Measurements from ENCODE around the gene FAM241B. TPM values are rescaled to one million over a fixed set of nuclear protein-coding genes. Genes with fewer than 3 reads are reported as not detected.
A peak's percentile ranks its signal among the peaks of the same experiment; 100 is the strongest.

Gene FAM241B
- total and polyA plus RNA-seq, 10 donors = 0.77 to 3.2 (median 1.8) TPM

DNA sequence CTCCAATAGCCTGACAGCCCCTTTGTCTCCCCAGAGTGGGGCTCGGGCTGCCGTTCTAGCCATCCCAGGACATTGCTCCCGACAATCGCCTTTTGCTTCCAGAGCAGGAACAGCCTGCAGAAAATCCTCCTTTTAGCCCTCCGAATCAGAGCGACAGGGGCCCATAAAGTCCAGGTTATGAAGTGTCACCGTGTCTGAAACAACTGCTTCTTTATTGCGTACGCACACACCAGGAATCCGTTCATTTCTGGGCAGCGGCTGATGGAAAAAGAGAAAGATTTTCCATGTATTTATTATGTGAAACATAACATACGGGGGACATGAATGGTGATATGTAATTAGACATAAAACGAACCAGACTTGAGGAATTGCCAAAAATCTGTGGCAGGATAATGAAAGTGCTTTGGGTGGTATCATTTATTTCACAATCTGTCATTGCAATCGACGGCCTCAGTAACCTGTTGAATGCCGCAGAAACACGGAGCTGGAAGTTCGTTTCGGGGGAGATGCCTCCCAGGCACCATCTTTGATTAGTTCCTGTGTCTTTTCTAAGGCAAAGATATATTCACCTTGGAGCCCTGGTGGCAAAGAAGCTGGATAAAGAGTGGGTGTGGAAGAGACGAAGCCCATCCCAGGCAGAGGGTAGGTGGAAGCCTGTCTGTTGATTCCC lies 48.1 kb downstream of the FAM241B start:
- WGBS, 5 donors = 76 to 81% (median 79%) methylated on average over 20 of the region's 20 CpGs
- Histone ChIP-seq H3K36me3 (no peaks in the 10 kb centered on the region), H3K27ac (no peak overlapping the region), H3K27me3 (replicated peaks in 1 of 7) (peaks cover 0 to 64% (median 3%) of the 10 kb centered on the region in 7 donors), H3K4me3 (no peak overlapping the region), H3K4me1 (no peaks in the 10 kb centered on the region), H3K9me3 (no peaks in the 10 kb centered on the region)
- DNase-seq = peak; percentile 18
- intact Hi-C loops (cut with DNase I; ENCODE audit: low total_unique reads) = no loop called here
- TF ChIP-seq POLR2A (IDR thresholded peaks at IDR 0.05) (no peak), POLR2AphosphoS5 (IDR thresholded peaks at IDR 0.05) (no peak), CTCF (IDR thresholded peaks at IDR 0.05 in 8 of 11, conservative IDR thresholded peaks at IDR 0.05 in 3 of 11) (no peak)

DNA sequence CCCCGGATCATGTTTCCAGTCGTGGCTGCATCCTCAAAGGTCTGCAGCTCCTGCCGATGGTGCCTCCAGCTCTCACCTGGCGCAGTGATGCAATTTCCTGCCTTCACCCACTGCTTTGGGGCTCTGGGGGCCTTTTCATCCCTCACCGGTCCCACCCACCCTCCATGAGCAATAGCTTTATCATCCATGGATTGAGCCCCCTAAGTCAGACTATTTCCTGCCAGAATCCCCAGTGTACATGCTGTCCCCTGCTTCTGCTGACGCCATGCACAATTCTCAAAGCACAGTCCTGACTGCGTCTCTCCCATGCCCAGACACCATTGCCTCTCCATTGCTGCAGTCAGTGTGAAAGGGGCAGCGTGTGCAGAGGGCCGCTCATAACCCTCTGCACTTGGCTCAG lies 49.7 kb downstream of the FAM241B start:
- Histone ChIP-seq H3K4me1 (peaks cover 0 to 5% (median 0%) of the 10 kb centered on the region in 6 donors), H3K27ac (no peak overlapping the region), H3K36me3 (no peaks in the 10 kb centered on the region), H3K4me3 (no peak overlapping the region), H3K9me3 (no peaks in the 10 kb centered on the region), H3K27me3 (replicated peaks in 1 of 7) (peaks cover 0 to 68% (median 3%) of the 10 kb centered on the region in 7 donors)
- TF ChIP-seq POLR2A (IDR thresholded peaks at IDR 0.05) = no peak
- no peak for TF ChIP-seq POLR2AphosphoS5 (IDR thresholded peaks at IDR 0.05)
- TF ChIP-seq CTCF (IDR thresholded peaks at IDR 0.05 in 8 of 11, conservative IDR thresholded peaks at IDR 0.05 in 3 of 11) = no peak
- peak; percentile 25 for DNase-seq
- intact Hi-C loops (cut with DNase I; ENCODE audit: low total_unique reads) = no loop called here
- WGBS, 5 donors = 67 to 81% (median 73%) methylated on average over 9 of the region's 9 CpGs

DNA sequence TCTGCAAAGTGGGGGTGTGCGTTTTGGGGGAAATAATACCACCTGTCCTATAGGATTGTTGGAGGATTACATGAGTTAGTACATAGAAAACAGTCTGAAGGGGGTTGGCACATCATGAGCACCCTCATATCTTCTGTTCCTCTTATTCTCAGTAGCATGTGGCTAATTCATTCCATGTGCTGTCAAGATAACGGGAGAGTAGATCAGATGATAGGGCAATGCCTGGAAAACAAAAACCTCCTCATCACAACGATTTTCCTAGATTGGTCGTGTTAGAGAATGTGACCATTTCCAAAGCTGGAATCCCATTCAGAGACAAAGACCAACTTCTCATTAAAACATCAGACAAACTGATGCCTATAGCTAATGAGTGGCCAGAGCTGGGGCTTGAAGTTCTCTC lies 50.6 kb downstream of the FAM241B start:
- H3K9me3 ChIP-seq = no peaks in the 10 kb centered on the region

More for the DNA sequence above, 50.6 kb downstream of the FAM241B start:
- Histone ChIP-seq H3K27ac (no peak overlapping the region), H3K27me3 (replicated peaks in 1 of 7) (peaks cover 0 to 68% (median 3%) of the 10 kb centered on the region in 7 donors), H3K4me1 (peaks cover 0 to 9% (median 0%) of the 10 kb centered on the region in 6 donors), H3K36me3 (no peaks in the 10 kb centered on the region), H3K4me3 (no peak overlapping the region)
- no peak for DNase-seq
- intact Hi-C loops (cut with DNase I; ENCODE audit: low total_unique reads) = no loop called here
- WGBS, 5 donors = 57 to 72% (median 64%) methylated on average over 4 of the region's 4 CpGs
- TF ChIP-seq POLR2A (IDR thresholded peaks at IDR 0.05) (no peak), POLR2AphosphoS5 (IDR thresholded peaks at IDR 0.05) (no peak), CTCF (IDR thresholded peaks at IDR 0.05 in 8 of 11, conservative IDR thresholded peaks at IDR 0.05 in 3 of 11) (no peak)

Measured in spleen (tissue), 11 donors.